DOHH2 (cell line): Measurements from ENCODE around the gene SEC22A.

Experiments used
- H3F3A ChIP-seq: fragments of 200-600 bp; sonication (generic), shearing (Covaris generic); 2 replicates; pipeline ENCODE4 v1.6.0; 2016; ENCODE audit warnings: antibody characterized with exemption, mild to moderate bottlenecking; ENCODE audit not compliant: control insufficient read depth, insufficient read depth
- H3K27ac ChIP-seq: fragments of 200-600 bp; sonication (generic); 2 replicates; pipeline ENCODE4 v1.5.1; 2014; ENCODE audit warnings: low read depth, mild to moderate bottlenecking, low read length, moderate library complexity
- H3K27me3 ChIP-seq: fragments of 200-600 bp; sonication (generic); 2 replicates; pipeline ENCODE4 v1.6.1; 2014; ENCODE audit warnings: mild to moderate bottlenecking, low read length, mixed read lengths; ENCODE audit not compliant: control insufficient read depth
- H3K36me3 ChIP-seq: fragments of 200-600 bp; sonication (generic); 2 replicates; pipeline ENCODE4 v1.6.1; 2014; ENCODE audit warnings: mild to moderate bottlenecking, low read length, moderate library complexity, mixed read lengths; ENCODE audit not compliant: control insufficient read depth
- H3K4me1 ChIP-seq: fragments of 200-600 bp; sonication (generic); 2 replicates; pipeline ENCODE4 v1.6.1; 2014; ENCODE audit warnings: mild to moderate bottlenecking, low read length, mixed read lengths; ENCODE audit not compliant: control insufficient read depth
- H3K4me2 ChIP-seq: fragments of 200-600 bp; sonication (generic); 2 replicates; pipeline ENCODE4 v1.6.0; 2014; ENCODE audit warnings: mild to moderate bottlenecking, low read length, moderate library complexity
- H3K4me3 ChIP-seq: fragments of 200-600 bp; sonication (generic); 2 replicates; pipeline ENCODE4 v1.5.1; 2014; ENCODE audit warnings: mild to moderate bottlenecking, low read length, mixed read lengths
- H3K79me2 ChIP-seq: fragments of 200-600 bp; sonication (generic); 2 replicates; pipeline ENCODE4 v1.6.1; 2014; ENCODE audit warnings: mild to moderate bottlenecking, low read length, mixed read lengths; ENCODE audit not compliant: control insufficient read depth
- H3K9me2 ChIP-seq: fragments of 200-600 bp; sonication (generic); replicated peaks from 2 replicates; pipeline ENCODE4 v1.6.1; 2014; ENCODE audit warnings: mild to moderate bottlenecking, low read length, mixed read lengths; ENCODE audit not compliant: control insufficient read depth
- H3K9me3 ChIP-seq: fragments of 200-600 bp; sonication (generic); 2 replicates; pipeline ENCODE4 v1.6.1; 2014; ENCODE audit warnings: antibody characterized with exemption, low read length, mixed read lengths; ENCODE audit not compliant: control insufficient read depth, insufficient read depth
- H4K20me1 ChIP-seq: fragments of 200-600 bp; sonication (generic); 2 replicates; pipeline ENCODE4 v1.6.0; 2014; ENCODE audit warnings: low read depth, mild to moderate bottlenecking, antibody characterized with exemption, low read length, moderate library complexity; ENCODE audit not compliant: control insufficient read depth, insufficient read depth
- CTCF ChIP-seq: fragments of 200-600 bp; sonication (generic); IDR thresholded peaks from one replicate; pipeline ENCODE4 v1.5.1; 2014; ENCODE audit warnings: antibody characterized with exemption, mild to moderate bottlenecking, low read depth, low read length; ENCODE audit not compliant: poor library complexity, severe bottlenecking
- EZH2phosphoT487 ChIP-seq: fragments of 200-600 bp; sonication (generic); IDR thresholded peaks from 2 replicates; pipeline ENCODE4 v1.6.1; 2017; ENCODE audit warnings: borderline replicate concordance, mild to moderate bottlenecking, antibody characterized with exemption, low read length, moderate library complexity, mixed read lengths

The SEC22A gene

GRCh38 chr3:123278446-123278845 lies 76.7 kb downstream of the SEC22A start:
- no peaks in the 10 kb centered on the region for H3K27me3 ChIP-seq
- no peaks in the 10 kb centered on the region for H3K4me1 ChIP-seq
- no peaks in the 10 kb centered on the region for H3K79me2 ChIP-seq
- no peaks in the 10 kb centered on the region for H3K9me3 ChIP-seq
- H3K36me3 ChIP-seq, result no peaks in the 10 kb centered on the region
- no peak overlapping the region for H3K27ac ChIP-seq
- no peaks in the 10 kb centered on the region for H3F3A ChIP-seq
- no peak overlapping the region for H3K4me3 ChIP-seq
- no peaks in the 10 kb centered on the region for H3K9me2 ChIP-seq
- H4K20me1 ChIP-seq, result no peaks in the 10 kb centered on the region
- H3K4me2 ChIP-seq, result no peak overlapping the region
- TF ChIP-seq EZH2phosphoT487 (no peak), CTCF (no peak)

- Histone ChIP-seq H3K4me1 (no peaks in the 10 kb centered on the region), H3K36me3 (no peaks in the 10 kb centered on the region), H3K9me2 (no peaks in the 10 kb centered on the region), H3K4me2 (no peak overlapping the region), H3K27me3 (no peaks in the 10 kb centered on the region), H3F3A (no peaks in the 10 kb centered on the region), H3K27ac (no peak overlapping the region), H3K79me2 (no peaks in the 10 kb centered on the region), H3K9me3 (no peaks in the 10 kb centered on the region), H4K20me1 (no peaks in the 10 kb centered on the region), H3K4me3 (no peak overlapping the region)
- no peak for TF ChIP-seq EZH2phosphoT487
- TF ChIP-seq CTCF, result no peak
These were observed 77.4 kb downstream of the SEC22A start for GRCh38 chr3:123279121-123279520.

- no peak for TF ChIP-seq EZH2phosphoT487
- Histone ChIP-seq H3F3A (no peaks in the 10 kb centered on the region), H3K4me3 (no peak overlapping the region), H3K9me3 (no peaks in the 10 kb centered on the region), H3K27me3 (no peaks in the 10 kb centered on the region), H3K4me1 (no peaks in the 10 kb centered on the region), H4K20me1 (no peaks in the 10 kb centered on the region), H3K79me2 (no peaks in the 10 kb centered on the region), H3K27ac (no peak overlapping the region), H3K4me2 (no peak overlapping the region), H3K9me2 (no peaks in the 10 kb centered on the region), H3K36me3 (no peaks in the 10 kb centered on the region)
These were observed 79.7 kb downstream of the SEC22A start for GRCh38 chr3:123281406-123281805.

- H3K27ac ChIP-seq, result no peak overlapping the region
- H3K9me3 ChIP-seq, result no peaks in the 10 kb centered on the region
- TF ChIP-seq EZH2phosphoT487, result no peak
- no peak for TF ChIP-seq CTCF
- no peaks in the 10 kb centered on the region for H3K79me2 ChIP-seq
- H3K27me3 ChIP-seq, result no peaks in the 10 kb centered on the region
- no peak overlapping the region for H3K4me2 ChIP-seq
- H3K4me3 ChIP-seq, result no peak overlapping the region
- no peaks in the 10 kb centered on the region for H3K4me1 ChIP-seq
- no peaks in the 10 kb centered on the region for H4K20me1 ChIP-seq
- no peaks in the 10 kb centered on the region for H3F3A ChIP-seq
- no peaks in the 10 kb centered on the region for H3K9me2 ChIP-seq
- H3K36me3 ChIP-seq, result no peaks in the 10 kb centered on the region
These were observed 80.2 kb downstream of the SEC22A start for GRCh38 chr3:123281929-123282328.
